Esophagus (tissue), 2 donors: ENCODE results near the gene RDH13. TPM values are rescaled to one million over a fixed set of nuclear protein-coding genes. Genes with fewer than 3 reads are reported as not detected.
"Not testable (repeated sequence)": the region's sequence is repeated elsewhere in the genome, so short reads cannot be mapped to it uniquely, and the experiment has no call there.

ENCODE experiments used
- H3K27ac ChIP-seq, 2 donors: one replicate each; pipeline ENCODE4 v1.5.1; 2013; ENCODE audit warnings: low read depth in 2 of 2, mild to moderate bottlenecking in 2 of 2, inconsistent platforms in 1 of 2, low read length in 1 of 2, moderate library complexity in 1 of 2
- H3K27me3 ChIP-seq, 2 donors: one replicate each; pipeline ENCODE4 v1.6.1; 2013; ENCODE audit warnings: low read length in 2 of 2, control low read depth in 1 of 2, mild to moderate bottlenecking in 1 of 2; ENCODE audit not compliant: insufficient read depth in 2 of 2, control insufficient read depth in 1 of 2
- H3K36me3 ChIP-seq, 2 donors: one replicate each; pipeline ENCODE4 v1.6.1; 2013; ENCODE audit warnings: low read length in 1 of 2; ENCODE audit not compliant: control insufficient read depth in 2 of 2, insufficient read depth in 2 of 2
- H3K4me1 ChIP-seq, 2 donors: one replicate each; pipeline ENCODE4 v1.6.1; 2013; ENCODE audit warnings: low read length in 1 of 2; ENCODE audit not compliant: control insufficient read depth in 2 of 2, insufficient read depth in 2 of 2
- H3K4me3 ChIP-seq, 2 donors: one replicate each; pipeline ENCODE4 v1.5.1; 2013; ENCODE audit warnings: low read length in 2 of 2, mild to moderate bottlenecking in 2 of 2, low read depth in 1 of 2, moderate library complexity in 1 of 2
- H3K9me3 ChIP-seq, 2 donors: one replicate each; pipeline ENCODE4 v1.6.1; 2013; ENCODE audit warnings: mild to moderate bottlenecking in 2 of 2, low read depth in 1 of 2, low read length in 1 of 2, moderate library complexity in 1 of 2; ENCODE audit not compliant: control insufficient read depth in 2 of 2, insufficient read depth in 1 of 2
- WGBS, 2 donors: extraction: QIAGEN DNeasy Blood & Tissue Kit; methylation state at CpG; one replicate each; pipeline ENCODE4 v1.1.7; 2013; 5-methylcytosine and 5-hydroxymethylcytosine counted together
- polyA plus RNA-seq, 2 donors: library from polyadenylated mRNA; stranded (reverse); fragments of 200-250 nt; gene quantifications; one replicate each; pipeline ENCODE4 v1.2.3, GENCODE V29; 2013
- donor health status: healthy with polysubstance abuse.
- donor health status: Bipolar disorder and iron deficiency.

Gene RDH13
- polyA plus RNA-seq, 2 donors = 32.5 to 60.6 TPM

- 27 to 31% methylated on average over 3 of the region's 3 CpGs for WGBS, 2 donors
- peak overlapping the region; percentile 50 to 52 for H3K27ac ChIP-seq
- H3K4me1 ChIP-seq = peaks cover 0 to 6% of the 10 kb centered on the region in 2 donors
- peak overlapping the region; percentile 5 to 17 for H3K4me3 ChIP-seq
- no peaks in the 10 kb centered on the region for H3K27me3 ChIP-seq
- H3K9me3 ChIP-seq = no peaks in the 10 kb centered on the region
- H3K36me3 ChIP-seq = no peaks in the 10 kb centered on the region
Observed at GRCh38 chr19:55067869-55068268, 4.9 kb upstream of the RDH13 start.

DNA sequence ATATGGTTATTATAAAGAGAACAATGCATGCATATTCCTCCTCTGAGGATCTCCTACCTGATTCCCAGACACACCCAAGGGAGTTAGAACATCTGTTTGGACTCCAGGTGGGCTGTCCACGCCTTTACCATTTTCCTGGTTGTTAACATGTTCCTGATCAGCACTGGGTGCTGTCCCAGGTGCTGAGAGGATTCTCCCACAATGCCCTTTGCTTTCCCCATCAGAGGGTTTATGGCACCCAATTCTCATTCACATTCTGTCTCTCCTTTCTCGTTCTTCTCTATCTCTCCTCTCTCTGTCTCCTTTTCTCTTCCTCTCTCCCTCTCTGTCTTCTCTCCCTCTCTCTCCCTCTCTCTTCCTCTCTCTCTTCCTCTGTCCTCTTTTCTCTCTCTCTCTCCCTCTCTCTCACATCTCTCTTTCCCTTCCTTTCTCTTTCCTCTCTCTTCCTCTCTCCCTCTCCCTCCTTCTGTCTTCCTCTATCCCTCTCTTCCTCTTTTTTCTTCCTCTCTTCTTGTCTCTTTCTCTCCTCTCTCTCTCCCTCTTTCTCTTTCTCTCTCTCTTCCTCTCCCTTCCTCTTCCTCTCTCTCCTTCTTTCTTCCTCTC is 3.3 kb upstream of the RDH13 start:
- no peaks in the 10 kb centered on the region for H3K9me3 ChIP-seq
- peaks cover 0 to 4% of the 10 kb centered on the region in 2 donors for H3K4me1 ChIP-seq
- H3K36me3 ChIP-seq = no peaks in the 10 kb centered on the region
- H3K27me3 ChIP-seq = no peaks in the 10 kb centered on the region
- H3K4me3 ChIP-seq = no peak overlapping the region
- 33% methylated on average over 2 of the region's 2 CpGs for WGBS, 2 donors
- H3K27ac ChIP-seq = peak overlapping the region in 1 of 2 donors; percentile 15

DNA sequence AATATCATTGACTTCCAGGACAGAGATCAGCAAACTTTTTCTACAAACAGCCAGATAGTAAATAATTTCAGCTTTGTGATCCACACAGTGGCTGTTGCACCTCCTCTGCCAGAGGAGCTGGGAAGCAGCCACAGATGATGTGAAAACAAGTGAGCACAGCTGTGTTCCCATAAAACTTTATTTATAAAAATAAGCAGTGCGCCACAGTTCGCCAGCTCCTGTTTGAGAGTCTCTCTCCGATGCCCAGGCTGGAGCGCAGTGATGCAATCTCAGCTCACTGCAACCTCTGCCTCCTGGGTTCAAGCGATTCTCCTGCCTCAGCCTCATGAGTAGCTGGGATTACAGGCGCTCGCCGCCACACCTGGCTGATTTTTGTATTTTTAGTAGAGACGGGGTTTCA is 2.6 kb upstream of the RDH13 start:
- not testable (repeated sequence) for H3K27me3 ChIP-seq, H3K9me3 ChIP-seq, H3K36me3 ChIP-seq, H3K4me3 ChIP-seq, H3K4me1 ChIP-seq
- H3K27ac ChIP-seq = peak overlapping the region in 1 of 2 donors; percentile 24
- WGBS, 2 donors = 80 to 83% methylated on average over 9 of the region's 9 CpGs

GRCh38 chr19:55063492-55063843 is 520 bp upstream of the RDH13 start:
- 63 to 75% methylated on average over 3 of the region's 3 CpGs for WGBS, 2 donors
- Histone ChIP-seq H3K9me3 (no peaks in the 10 kb centered on the region), H3K4me3 (peak overlapping the region in 1 of 2 donors; percentile 82), H3K4me1 (peaks cover 0 to 2% of the 10 kb centered on the region in 2 donors), H3K36me3 (peaks cover 5% of the 10 kb centered on the region in 2 donors), H3K27me3 (no peaks in the 10 kb centered on the region), H3K27ac (peak overlapping the region in 1 of 2 donors; percentile 27)

- not testable (repeated sequence) for H3K4me3 ChIP-seq, H3K4me1 ChIP-seq, H3K27ac ChIP-seq, H3K9me3 ChIP-seq, H3K27me3 ChIP-seq
- H3K36me3 ChIP-seq = peaks cover 5 to 21% of the 10 kb centered on the region in 2 donors
- 76 to 85% methylated on average over 9 of the region's 9 CpGs for WGBS, 2 donors
Observed at GRCh38 chr19:55060287-55060686, 2.7 kb downstream of the RDH13 start.

- 94 to 95% methylated on average over 23 of the region's 23 CpGs for WGBS, 2 donors
- peaks cover 7 to 22% of the 10 kb centered on the region in 2 donors for H3K36me3 ChIP-seq
- no peaks in the 10 kb centered on the region for H3K27me3 ChIP-seq
- H3K9me3 ChIP-seq = no peaks in the 10 kb centered on the region
- H3K4me3 ChIP-seq = no peak overlapping the region
- H3K27ac ChIP-seq = no peak overlapping the region
- H3K4me1 ChIP-seq = peaks cover 0 to 2% of the 10 kb centered on the region in 2 donors
Observed at GRCh38 chr19:55058781-55059610, 4.0 kb downstream of the RDH13 start.

GRCh38 chr19:55056827-55057226 is 6.1 kb downstream of the RDH13 start:
- no peaks in the 10 kb centered on the region for H3K4me1 ChIP-seq
- H3K27ac ChIP-seq = no peak overlapping the region
- H3K9me3 ChIP-seq = no peaks in the 10 kb centered on the region
- peaks cover 13 to 30% of the 10 kb centered on the region in 2 donors for H3K36me3 ChIP-seq
- H3K27me3 ChIP-seq = no peaks in the 10 kb centered on the region
- H3K4me3 ChIP-seq = no peak overlapping the region
- 98% methylated on average over 9 of the region's 9 CpGs for WGBS, 2 donors

- Histone ChIP-seq H3K27me3 (no peaks in the 10 kb centered on the region), H3K9me3 (peaks cover 0 to 2% of the 10 kb centered on the region in 2 donors), H3K36me3 (peaks cover 13 to 37% of the 10 kb centered on the region in 2 donors), H3K27ac (no peak overlapping the region), H3K4me3 (no peak overlapping the region), H3K4me1 (no peaks in the 10 kb centered on the region)
- 83 to 94% methylated on average over 7 of the region's 7 CpGs for WGBS, 2 donors
Observed at GRCh38 chr19:55053735-55054134, 9.2 kb downstream of the RDH13 start.

- peaks cover 12 to 52% of the 10 kb centered on the region in 2 donors for H3K36me3 ChIP-seq
- peak overlapping the region; percentile 25 to 75 for H3K27ac ChIP-seq
- no peaks in the 10 kb centered on the region for H3K4me1 ChIP-seq
- no peaks in the 10 kb centered on the region for H3K27me3 ChIP-seq
- 89 to 94% methylated on average over 25 of the region's 25 CpGs for WGBS, 2 donors
- no peak overlapping the region for H3K4me3 ChIP-seq
- peaks cover 0 to 5% of the 10 kb centered on the region in 2 donors for H3K9me3 ChIP-seq
Observed at GRCh38 chr19:55050749-55051532, 12.0 kb downstream of the RDH13 start.
